ENCODE measurements around the gene EPO.

GRCh38 chr7:100686822-100687211 is 33.5 kb upstream of the EPO start:
- no peak for TF ChIP-seq CTCF (IDR thresholded peaks at IDR 0.05; ENCODE audit: low read depth, low read length)
- no peak for TF ChIP-seq POLR2A (IDR thresholded peaks at IDR 0.05; ENCODE audit: extremely low read depth, insufficient read length)

Data from NB4 (cell line).